GM12873 (cell line): ENCODE measurements around the gene RRAS2.

Source experiments
- TF ChIP-seq, protein P1 (sequence below): IDR thresholded peaks from 2 replicates; pipeline ENCODE4 v1.5.1; 2012; ENCODE audit warnings: low read depth, mild to moderate bottlenecking, moderate library complexity, low read length, control low read depth; ENCODE audit not compliant: insufficient read depth; ENCODE audit errors: missing control alignments

The RRAS2 gene

DNA sequence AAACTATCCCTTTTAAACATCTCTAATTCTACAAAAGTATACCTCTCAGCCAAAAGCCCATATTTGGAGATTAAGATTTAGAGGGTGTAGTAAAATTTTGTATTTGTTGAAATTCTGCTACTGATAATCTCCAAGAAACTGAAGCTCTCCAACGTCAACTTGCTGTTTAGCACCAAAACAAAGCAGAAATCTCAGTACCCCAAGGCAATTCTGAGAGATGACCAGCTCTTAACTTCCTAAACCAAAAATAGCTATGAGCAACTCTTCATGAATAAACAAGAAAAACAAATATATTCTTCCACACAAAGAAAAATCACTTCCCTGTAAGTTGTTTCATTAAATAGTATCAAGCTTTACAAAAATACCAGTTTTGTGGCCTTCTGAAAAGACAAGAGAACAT is 13.3 kb downstream of the RRAS2 start:
- TF ChIP-seq, protein P1, sequence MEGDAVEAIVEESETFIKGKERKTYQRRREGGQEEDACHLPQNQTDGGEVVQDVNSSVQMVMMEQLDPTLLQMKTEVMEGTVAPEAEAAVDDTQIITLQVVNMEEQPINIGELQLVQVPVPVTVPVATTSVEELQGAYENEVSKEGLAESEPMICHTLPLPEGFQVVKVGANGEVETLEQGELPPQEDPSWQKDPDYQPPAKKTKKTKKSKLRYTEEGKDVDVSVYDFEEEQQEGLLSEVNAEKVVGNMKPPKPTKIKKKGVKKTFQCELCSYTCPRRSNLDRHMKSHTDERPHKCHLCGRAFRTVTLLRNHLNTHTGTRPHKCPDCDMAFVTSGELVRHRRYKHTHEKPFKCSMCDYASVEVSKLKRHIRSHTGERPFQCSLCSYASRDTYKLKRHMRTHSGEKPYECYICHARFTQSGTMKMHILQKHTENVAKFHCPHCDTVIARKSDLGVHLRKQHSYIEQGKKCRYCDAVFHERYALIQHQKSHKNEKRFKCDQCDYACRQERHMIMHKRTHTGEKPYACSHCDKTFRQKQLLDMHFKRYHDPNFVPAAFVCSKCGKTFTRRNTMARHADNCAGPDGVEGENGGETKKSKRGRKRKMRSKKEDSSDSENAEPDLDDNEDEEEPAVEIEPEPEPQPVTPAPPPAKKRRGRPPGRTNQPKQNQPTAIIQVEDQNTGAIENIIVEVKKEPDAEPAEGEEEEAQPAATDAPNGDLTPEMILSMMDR: no peak

DNA sequence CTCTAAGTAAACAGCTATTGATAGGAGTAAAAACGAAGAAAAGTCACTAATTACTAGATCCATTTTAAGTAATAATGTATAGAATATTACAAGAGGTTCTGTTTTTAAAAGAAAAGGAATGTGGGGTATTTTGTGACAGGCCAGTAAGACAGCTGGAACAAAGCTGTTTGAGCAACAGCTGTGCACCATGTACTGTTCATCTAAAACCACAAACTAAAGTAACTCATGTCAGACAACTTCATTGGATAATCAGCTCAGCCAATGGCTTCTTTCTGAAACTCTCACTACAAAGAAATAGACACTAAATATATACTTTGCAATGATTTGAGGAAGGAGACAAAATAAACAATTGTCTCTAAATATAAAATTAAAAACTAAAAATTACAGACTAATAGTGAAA is 16.1 kb downstream of the RRAS2 start:
- TF ChIP-seq, protein P1: no peak

DNA sequence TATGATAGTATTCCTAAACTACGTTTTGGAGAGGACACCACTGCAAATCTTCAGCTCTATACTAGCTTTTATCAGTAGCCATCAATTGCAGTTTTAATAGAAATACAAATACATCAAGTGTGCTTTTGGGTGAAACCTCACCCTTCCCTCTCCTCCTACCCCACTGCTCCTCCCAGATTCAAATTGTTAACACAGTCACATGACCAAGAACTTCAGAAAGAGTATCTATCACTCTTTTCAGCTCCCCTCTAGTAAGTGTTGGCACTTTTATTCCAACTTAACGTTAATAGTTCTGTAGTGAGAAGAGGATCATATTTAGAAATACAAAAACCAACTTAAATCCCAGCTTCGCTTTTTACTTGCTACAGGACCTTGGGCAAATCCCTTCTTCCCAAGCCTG is 17.0 kb downstream of the RRAS2 start:
- TF ChIP-seq, protein P1: no peak

DNA sequence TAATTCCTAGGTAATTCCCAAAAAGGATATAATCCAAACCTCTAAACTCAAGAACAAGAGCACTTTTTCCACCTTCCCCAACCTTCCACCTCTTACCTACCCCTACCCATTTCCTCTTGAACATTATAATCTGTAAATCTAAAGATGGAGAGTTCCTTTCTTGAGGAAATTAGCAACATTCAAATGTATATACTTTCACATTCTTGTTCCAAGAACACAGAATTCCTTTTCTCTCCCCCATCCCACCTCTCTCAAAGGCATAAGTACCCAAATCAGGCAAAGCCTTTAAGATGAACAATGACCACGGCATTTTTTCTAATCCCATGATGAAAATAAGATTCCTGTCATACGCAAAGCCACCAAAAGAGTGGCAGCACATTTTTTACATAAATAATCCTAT is 18.3 kb downstream of the RRAS2 start:
- TF ChIP-seq, protein P1: no peak

DNA sequence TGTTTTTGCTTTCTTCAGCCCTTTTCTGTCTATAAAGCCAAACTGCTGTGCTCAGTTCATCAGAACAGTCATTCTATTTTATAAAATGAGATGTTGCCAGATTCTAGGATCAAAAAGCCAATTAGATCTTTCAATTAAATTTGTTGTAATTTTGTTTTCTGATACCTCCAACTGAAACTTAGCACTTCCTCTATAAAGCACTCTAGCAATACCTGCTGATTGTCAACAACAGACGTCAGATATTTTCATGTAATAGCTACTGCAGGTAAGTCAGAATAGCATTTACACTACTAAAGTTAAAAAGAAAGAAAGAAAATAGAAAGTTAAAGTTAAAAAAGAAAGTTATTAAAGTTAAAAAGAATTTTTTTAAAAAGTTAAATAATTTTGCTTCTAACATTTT is 19.6 kb downstream of the RRAS2 start:
- TF ChIP-seq, protein P1: no peak

DNA sequence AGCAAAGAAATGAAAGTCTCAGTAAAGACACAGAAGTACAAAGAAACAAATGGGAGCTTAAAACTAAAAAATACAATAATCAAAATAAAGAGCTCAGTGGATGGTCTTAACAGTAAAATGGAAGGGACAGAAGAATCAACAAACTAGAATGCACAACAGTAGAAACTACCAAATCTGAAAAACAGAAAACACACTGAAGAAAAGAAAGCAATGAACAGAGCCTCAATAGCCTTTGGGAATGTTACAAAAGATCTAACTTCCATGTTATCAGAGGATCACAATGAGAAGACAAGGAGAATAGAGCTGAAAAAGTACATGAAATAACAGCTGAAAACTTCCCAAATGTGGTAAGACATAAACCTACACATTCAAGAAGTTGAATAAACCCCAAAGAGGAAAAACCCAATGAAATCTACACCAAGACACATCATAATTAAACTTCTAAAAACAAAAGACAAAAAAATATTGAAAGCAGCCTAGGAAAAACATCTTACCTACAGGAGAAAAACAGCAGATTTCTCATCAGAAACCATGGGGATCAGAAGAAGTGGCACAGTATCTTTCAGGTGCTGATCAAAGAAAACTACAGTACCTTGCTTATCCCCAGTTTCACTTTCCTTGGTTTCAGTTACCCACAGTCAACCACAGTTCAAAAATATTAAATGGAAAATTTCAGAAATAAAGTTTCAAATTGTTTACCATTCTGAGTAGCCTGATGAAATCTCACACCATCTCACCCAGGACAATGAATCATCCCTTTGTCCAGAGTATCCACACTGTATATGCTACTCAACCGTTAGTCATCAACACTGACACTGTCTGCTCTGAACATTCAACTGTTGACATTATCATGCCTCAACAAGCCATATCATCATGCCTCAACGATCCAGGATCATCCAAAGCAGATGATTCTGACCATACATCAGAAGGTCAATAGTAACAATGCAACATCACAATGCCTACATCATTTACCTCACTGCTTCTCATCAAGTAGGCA is 22.2 kb downstream of the RRAS2 start:
- TF ChIP-seq, protein P1: no peak

DNA sequence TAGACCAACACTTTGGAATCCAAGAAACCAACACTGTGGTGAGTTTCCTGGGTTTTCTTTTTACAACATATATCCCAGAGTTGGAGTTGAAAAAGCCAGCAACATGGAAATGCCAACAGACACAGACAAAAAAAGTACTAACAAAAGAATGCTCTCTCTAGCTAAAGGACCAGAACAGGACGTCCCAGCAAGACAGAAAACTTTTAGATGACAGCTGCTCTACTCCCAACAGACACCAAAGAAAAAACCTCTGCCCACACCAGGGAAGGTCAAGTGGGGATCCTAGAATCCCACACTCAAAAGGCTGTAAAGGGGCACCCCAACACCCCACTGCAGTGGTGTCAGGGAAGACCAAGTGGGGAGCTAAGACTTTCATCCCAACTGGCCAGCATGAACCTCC is 23.3 kb downstream of the RRAS2 start:
- TF ChIP-seq, protein P1: no peak
